LNCaP clone FGC (cell line): ENCODE measurements around the gene SCAMP2.

ENCODE experiments used
- DNase-seq: peaks from one replicate; pipeline ENCODE4 v3.0.0-alpha.2; 2011; ENCODE audit warnings: low read depth
- H3K4me3 ChIP-seq: 2 replicates; pipeline ENCODE4 v1.5.1; 2011; ENCODE audit warnings: mild to moderate bottlenecking, low read depth, low read length, control low read depth
- CTCF ChIP-seq: IDR thresholded peaks from 2 replicates; pipeline ENCODE4 v1.5.1; 2012; ENCODE audit warnings: mild to moderate bottlenecking; ENCODE audit not compliant: control insufficient read depth, insufficient read depth; ENCODE audit errors: extremely low read depth

SCAMP2 gene

GRCh38 chr15:74858369-74858740 lies 14.8 kb downstream of the SCAMP2 start:
- TF ChIP-seq CTCF: no peak
- no peak overlapping the region for H3K4me3 ChIP-seq
- DNase-seq: no peak

GRCh38 chr15:74857671-74858368 lies 15.3 kb downstream of the SCAMP2 start:
- TF ChIP-seq CTCF: no peak
- no peak for DNase-seq
- no peak overlapping the region for H3K4me3 ChIP-seq

- TF ChIP-seq CTCF: no peak
- no peak overlapping the region for H3K4me3 ChIP-seq
- no peak for DNase-seq
Measured at GRCh38 chr15:74857082-74857655, 16.0 kb downstream of the SCAMP2 start.

GRCh38 chr15:74856537-74856936 lies 16.6 kb downstream of the SCAMP2 start:
- no peak for DNase-seq
- no peak for TF ChIP-seq CTCF
- H3K4me3 ChIP-seq: no peak overlapping the region

- no peak for DNase-seq
- TF ChIP-seq CTCF: no peak
Measured at GRCh38 chr15:74855857-74856256, 17.3 kb downstream of the SCAMP2 start.

GRCh38 chr15:74854453-74855022 lies 18.6 kb downstream of the SCAMP2 start:
- TF ChIP-seq CTCF: no peak
- no peak overlapping the region for H3K4me3 ChIP-seq
- DNase-seq: no peak

More at GRCh38 chr15:74855857-74856256, 17.3 kb downstream of the SCAMP2 start:
- no peak overlapping the region for H3K4me3 ChIP-seq
